HG03565 (cell line): ENCODE measurements around the gene GALR1.
"Not testable (repeated sequence)": the region's sequence is repeated elsewhere in the genome, so short reads cannot be mapped to it uniquely, and the experiment has no call there.

ENCODE experiments used
- ATAC-seq: cut with Tn5 transposase; IDR thresholded peaks from one replicate; pipeline ENCODE4 v1.9.1; 2021; ENCODE audit warnings: mild to moderate bottlenecking, moderate library complexity; ENCODE audit not compliant: unreplicated experiment

GALR1 gene

DNA sequence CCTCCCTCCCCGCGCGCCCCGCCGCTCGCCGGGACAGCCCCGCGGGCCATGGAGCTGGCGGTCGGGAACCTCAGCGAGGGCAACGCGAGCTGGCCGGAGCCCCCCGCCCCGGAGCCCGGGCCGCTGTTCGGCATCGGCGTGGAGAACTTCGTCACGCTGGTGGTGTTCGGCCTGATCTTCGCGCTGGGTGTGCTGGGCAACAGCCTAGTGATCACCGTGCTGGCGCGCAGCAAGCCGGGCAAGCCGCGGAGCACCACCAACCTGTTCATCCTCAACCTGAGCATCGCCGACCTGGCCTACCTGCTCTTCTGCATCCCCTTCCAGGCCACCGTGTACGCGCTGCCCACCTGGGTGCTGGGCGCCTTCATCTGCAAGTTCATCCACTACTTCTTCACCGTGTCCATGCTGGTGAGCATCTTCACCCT lies 865 bp downstream of the GALR1 start:
- ATAC-seq: no peak

DNA sequence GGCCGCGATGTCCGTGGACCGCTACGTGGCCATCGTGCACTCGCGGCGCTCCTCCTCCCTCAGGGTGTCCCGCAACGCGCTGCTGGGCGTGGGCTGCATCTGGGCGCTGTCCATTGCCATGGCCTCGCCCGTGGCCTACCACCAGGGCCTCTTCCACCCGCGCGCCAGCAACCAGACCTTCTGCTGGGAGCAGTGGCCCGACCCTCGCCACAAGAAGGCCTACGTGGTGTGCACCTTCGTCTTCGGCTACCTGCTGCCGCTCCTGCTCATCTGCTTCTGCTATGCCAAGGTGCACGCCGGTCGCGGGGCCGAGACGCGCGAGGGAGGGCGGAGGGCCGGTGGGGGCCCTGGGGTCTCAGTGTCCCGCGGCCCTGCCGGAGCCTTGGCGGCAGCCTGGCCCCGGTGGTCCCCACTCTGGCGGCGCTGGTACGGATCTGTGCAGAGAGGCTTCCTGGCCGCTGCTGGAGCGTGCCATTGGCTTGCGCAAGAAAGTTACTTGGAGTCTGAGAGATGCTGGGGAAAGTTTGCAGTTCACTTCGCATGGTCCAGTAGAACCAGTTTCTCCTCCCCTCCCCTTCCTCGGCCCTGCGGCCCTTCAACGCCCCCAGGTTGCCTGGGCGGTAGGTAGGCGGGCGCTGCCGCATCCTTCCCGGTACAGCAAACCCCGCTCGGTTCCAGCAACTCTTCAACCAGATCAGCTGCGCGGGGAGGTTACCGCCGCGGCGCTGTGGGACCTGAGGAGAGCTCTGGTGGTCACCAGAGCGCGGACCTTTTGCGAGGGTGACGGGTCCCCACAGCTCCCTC lies 1.5 kb downstream of the GALR1 start:
- ATAC-seq: no peak

DNA sequence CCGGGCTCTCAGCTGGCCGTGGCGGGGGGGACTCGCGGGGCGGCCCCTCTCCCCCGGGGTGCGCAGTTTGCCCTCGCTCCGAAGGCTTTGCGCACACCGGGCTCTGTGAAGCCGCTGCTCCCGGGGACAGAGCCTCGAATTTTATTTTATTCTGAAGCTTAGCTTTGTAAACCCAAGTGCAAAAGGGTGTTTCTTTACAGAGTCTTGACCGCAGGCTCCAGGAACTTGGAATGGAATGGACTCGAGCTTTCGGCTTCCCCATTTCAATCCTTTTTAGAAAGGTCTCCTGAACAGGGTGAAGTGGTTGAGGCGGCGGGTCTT lies 2.0 kb downstream of the GALR1 start:
- no peak for ATAC-seq

DNA sequence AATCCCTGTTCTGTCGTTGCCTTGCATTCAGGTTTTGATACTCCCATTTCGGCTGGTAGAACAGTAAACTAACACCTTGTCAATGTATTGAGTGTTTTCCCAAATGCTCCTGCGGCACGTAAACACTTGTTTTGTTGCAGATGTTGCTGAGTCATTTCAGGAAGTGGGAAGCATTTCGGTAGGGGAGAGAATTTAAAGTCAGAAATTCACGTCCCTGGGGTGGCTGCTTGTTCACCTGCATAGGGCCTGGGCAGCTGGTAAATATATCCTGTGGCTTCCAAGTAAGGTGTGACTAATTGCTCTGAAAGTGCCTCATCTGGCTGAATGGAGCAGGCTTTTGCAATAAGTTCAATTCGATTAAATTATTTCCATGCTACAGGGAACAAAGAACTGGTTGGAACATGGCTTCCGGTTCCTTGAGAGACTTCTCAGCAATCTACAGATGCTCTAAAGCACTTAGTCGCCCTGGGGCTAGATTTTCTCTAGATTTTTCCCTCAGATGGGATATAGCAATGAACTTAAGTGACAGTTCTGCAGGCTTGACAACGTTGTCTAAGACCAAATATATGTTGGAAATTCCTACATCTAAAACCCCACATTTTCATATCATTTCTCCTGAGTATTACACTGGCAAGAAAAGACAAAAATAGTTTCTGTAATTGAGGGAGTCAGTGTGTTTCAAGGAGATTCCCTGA lies 5.2 kb downstream of the GALR1 start:
- ATAC-seq: no peak

DNA sequence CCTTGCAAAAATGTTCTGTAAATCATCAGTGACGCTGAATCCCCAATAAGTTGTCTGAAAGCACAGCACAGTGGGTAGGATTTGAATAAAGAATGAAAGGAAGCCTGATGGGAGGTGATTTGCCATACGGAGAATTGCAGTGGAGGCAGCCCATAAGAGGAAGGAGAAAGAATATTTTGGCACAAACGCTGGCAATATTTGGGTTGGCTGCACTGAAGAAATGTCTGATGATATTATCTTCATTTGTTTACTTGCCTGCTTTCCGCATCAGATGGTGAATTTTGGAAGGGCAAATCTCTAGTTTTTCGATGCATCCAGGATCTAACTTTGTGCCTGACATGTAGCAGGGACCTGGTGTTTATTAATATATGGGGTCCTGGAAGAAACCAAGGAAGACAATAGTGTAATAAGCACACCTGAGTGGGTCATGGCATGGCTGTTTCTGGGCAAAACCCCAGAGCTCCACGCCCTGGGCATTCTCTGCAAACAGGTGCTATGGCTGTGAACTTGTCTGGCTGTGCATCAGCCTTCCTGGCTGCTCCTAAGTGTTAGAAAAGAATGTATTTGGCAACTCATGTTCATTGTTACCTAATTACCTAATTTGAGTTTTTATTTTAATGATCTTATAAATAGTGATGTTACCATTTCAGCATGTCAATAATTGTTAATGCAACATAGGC lies 5.9 kb downstream of the GALR1 start:
- no peak for ATAC-seq

DNA sequence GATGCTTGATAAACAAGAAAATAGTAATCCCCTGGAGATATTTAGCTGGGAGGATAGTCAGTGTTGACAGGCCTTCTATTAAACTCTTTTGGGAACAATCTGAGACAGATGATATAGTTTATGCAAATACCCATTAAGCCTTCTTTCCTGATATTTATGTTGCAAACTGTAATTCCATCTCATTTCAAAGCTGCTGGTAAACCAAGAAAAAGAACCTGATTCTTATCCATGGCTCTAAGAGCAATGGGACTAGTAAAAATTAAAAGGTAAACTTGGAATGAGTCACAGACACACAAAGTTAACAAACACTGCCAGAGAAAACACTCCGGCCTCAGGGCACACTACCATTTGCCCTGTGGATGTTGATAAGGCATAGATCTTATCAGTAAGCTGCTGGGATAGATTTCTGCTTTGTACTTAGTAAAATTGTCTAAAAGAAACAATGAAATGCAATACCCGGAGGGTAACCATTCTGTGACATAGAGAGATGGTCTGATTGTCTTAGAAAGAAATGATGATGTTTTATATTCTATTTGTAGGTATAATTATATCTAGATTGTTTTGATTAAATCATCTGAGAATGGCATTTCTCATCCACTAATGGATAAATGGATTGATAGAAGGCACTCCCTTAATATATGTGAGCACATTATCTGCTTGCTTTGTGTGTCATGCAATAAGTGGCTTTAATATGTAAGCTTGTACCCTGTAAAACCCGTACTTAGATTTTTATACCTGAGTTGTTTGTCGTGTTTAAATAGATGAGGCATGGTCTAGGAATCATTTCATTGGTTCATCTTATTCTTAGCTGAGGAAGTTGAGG lies 13.2 kb downstream of the GALR1 start:
- ATAC-seq: no peak

DNA sequence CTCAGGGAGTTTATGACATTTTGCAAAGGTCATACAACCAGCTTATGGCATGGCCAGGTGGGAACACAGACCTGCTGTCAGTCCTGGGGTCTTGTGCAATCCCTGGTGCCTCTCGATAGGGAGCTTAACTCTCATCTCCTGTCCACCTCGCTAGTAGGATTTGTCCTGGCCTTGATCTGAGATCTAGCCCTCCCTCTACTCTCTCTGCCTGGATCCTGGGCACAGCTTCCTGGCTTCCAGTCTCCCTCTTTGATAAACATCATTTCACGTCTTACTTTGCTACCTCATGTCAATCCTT lies 13.8 kb downstream of the GALR1 start:
- ATAC-seq: no peak

DNA sequence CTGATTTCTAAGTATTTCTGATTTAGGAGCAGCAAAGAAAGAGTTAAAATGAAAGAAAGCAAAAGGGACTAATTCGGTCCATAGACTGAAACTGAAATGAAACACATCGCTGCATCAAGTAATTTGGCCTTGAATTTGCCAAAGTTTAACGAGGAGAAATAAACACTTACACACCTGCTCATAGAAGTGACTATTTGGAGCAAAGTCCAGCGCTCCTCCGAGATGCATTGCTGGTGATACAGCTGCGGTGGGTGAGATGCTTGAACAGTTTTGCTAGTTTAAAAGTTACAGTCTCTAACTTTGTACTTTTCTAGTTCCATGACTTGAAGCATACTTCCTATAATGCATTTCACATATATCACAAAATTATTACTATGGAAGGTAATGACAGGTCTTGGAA lies 18.3 kb downstream of the GALR1 start:
- no peak for ATAC-seq

DNA sequence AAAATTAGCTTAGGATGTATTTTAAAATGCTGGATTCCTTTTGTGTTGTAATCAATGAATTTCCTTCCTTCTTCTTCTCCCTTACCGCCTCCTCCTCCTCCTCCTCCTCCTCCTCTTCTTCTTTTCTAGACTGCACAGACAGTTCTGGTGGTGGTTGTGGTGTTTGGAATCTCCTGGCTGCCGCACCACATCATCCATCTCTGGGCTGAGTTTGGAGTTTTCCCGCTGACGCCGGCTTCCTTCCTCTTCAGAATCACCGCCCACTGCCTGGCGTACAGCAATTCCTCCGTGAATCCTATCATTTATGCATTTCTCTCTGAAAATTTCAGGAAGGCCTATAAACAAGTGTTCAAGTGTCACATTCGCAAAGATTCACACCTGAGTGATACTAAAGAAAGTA lies 18.8 kb downstream of the GALR1 start:
- ATAC-seq: no peak

DNA sequence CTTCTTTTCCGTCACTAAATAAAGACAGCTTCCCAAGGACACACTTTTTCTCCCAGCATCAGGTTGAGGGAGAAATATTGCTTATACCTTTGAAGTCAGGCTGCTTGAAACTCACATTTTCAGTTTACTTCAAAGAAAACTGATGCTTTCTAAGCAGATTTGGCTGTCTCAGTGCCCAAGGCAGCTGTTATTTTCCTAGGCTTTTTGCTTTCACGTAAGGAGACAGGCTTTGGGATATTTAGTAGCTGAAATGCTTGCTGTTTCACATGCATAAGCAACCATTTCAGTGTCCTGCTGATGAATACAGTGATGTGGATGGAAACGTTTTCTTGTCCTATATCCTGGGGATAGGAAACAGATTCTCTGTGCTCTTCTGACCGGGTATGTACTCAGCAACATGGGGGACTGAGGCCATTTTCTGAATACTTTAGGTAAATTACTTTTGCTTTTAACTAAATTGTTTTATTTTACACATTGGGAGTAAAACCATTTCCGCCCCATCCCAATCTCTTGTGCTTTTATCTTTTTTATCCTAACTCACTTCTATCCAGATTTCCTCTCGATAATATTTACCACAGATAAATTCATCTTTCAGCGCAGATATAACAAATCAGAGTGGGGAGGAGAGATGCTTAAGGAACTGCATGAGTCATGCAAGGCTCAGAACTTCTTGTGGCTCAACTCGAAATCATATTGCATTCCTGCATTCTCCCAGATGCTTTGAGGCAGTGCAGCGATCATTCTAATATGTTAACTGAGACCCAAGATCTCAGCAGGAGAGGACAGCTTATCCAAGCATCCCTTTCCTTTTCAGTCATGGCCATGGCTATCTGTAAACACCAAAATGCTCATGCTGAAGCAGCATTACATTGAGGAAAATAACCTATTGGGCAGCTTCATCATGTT lies 22.2 kb downstream of the GALR1 start:
- no peak for ATAC-seq

DNA sequence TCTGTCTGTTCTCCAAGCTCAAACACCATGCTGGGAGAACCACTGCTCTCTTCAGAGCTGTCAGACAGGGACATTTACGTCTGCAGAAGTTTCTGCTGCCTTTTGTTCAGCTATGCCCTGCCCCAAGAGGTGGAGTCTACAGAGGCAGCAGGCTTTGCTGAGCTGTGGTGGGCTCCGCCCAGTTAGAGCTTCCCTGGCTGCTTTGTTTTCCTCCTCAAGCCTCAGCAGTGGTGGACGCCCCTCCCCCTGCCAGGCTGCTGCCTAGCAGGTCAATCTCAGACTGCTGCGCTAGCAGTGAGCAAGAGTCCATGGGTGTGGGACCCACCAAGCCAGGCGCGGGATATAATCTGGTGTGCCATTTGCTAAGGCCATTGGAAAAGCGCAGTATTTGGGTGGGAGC lies 41.2 kb downstream of the GALR1 start:
- not testable (repeated sequence) for ATAC-seq

DNA sequence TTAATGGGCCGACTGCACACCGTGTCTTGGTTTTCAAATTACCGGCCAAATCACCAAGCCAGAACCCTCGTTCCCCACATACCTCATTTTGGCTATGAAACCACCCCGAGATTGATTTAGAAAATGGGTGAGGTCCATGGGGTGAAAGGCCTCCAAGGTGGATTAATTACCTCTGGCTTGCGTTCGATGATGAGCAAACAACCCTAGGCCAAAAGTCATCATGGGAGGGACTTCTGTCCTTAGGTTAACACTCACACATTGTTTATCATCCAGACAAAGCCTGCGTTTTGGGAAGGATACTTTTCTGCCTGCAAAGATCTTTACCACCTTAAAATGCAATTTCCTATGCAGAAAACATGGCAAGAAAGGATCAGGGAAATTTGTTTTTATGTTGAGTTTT lies 48.5 kb downstream of the GALR1 start:
- no peak for ATAC-seq

DNA sequence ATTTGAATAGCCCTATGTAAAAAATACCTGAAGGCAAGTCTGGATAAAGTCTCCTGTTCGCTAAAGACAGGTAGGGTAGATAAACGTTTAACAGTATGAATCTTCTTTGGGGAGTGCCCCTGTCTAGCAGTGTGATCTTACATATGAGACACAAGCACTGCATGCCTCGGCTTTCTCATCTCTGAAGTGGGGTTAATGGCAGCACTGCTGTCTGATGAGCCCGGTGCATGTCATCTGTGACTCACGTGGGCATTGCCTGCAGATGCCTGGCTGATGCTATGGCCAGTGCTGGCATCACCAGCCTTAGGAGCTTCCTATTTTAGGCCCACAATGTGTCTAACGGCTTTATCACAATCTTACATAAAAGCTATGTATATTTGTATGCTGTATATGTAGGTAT lies 50.1 kb downstream of the GALR1 start:
- no peak for ATAC-seq

DNA sequence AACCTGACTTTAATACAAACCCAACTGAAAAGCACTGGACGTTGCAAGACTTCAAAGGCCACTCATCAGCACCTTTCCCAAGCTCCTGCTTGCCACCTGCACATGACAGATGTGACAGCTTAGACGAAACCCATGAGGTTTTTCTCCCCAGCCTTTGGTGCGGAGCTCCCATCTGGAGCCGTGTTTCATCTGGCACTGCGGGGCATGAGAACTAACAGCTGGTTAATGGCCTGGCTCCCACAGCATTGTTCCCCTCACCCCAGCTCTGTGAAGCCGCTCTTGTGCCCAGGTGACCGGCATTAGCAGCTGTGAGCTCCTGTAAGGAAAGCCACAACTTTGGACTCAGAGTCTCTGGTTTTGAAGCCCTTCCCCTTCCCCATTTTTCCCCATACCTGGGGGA lies 50.9 kb downstream of the GALR1 start:
- ATAC-seq: no peak

DNA sequence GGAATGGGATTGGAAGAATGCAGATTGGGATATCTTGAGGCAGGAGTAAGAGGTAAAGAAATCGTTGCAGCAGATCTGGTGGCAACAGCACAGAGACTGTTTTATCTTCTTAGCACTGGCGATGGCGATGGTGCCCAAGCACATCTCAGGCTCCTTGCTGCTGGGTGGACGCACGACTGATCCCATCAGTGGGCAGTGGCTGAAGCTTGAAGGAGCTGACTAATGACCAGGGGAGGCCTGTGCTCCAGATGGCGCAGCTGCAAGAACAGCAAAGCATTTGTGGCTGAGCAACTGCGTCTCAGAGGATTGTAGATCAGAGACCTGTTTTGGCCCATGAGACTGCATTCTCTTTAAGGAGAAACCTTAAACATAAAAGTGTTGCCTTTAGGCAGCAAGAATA lies 54.6 kb downstream of the GALR1 start:
- no peak for ATAC-seq

DNA sequence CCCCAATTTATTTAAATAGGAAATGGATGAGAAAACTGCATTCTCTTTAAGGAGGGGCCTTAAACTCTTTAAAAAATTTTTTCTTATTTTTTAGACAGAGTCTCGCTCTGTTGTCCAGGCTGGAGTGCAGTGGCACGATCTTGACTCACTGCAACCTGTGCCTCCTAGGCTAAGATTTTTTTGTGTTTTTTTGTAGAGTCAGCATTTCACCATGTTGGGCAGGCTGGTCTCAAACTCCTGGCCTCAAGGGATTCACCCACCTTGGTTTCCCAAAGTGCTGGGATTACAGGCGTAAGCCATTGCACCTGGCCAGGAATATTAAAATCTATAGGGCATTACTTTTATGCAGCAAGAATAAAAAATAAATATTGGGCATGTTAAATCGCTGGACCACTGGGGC lies 56.0 kb downstream of the GALR1 start:
- ATAC-seq: no peak

DNA sequence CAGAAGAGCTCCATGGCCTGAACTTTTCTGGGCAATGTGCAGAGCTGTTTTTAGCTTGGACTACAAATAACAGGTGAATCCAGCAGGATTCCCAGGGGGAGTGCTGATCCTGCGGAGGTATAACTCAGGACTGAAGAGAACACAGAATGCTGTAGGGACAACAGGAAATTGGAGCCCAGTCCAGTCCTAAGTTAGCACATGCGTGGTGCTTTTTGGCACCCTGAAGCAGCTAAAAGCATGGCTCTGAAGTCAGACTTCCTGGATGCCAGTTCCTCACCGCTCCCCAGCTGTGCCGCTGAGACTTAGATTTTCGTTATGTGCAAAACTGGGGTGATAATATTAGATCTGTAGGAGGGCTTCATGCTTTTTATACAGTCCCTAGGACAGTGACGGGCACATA lies 58.6 kb downstream of the GALR1 start:
- no peak for ATAC-seq

DNA sequence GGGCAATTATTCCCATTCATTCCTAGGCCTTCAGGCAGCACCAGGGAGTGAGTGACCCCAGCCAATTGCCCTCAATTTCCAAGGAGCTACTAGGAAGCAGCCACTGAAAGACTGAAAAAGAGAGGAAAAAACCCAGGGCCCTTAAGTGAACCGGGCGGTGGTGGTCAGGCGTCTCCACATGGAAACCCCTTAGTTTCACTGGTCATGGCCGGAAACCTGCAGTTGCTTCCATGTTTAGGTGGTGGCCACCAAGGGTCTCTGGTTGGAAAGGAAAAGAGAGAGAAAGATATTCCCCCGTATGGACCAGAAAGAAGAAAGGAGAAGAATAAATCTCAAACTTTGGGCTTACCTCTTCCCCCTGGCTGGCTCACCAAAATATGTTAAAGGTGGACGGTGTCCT lies 64.9 kb downstream of the GALR1 start:
- ATAC-seq: no peak

DNA sequence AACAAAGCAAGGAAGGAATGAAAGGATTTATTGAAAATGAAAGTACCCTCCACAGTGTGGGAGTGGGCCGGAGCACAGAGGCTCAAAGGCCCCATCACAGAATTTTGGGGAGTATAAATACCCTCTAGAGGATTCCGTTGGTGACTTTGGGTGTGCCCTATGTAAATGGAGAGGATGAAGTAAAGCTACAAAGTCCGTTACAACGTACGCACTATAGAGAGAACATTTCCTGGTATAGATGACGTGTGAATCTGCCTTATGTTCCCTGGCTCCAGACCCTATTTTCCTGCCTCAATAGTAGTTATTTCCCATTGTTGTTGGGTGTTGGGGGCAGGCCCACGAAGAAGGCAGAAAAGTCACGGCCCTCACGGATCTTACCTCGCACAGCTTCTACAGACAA lies 65.3 kb downstream of the GALR1 start:
- no peak for ATAC-seq

DNA sequence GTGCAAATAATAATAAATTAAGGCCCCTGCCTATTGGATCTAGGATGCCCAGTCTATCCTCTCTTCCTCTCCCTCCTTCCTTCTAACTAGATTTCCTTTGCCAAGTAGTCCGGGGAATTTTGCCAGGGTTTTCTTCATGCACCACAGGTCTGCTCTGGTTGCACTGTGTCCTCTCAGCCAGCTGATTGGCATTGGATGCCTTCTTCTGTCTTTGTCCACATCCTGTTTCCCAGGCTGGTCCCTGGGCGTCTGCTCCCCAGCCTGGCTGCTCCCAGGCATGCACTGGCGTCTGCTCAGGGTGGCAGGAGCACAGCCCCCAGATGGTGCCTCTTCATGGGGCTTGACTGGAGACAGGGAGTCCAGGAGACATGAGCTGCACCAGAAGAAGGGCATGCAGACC lies 66.4 kb downstream of the GALR1 start:
- no peak for ATAC-seq

DNA sequence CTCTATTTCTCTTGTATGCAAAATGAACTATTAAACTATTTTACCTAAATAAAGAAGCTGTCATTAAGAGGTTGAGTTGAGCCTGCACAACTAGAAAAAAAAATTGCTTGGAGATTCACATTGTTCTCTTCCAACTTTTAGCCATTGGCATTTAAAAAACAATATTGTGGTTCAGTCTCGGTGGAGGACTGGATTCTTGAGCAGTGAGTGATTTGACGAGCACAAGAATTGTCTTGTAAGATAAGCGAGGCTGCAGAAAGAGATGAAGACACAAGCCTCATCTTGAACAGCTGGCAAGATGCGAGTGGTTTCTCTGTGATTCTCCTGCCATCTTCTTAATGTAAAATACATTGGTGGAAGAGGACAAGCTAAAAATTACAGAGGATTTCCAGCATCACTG lies 67.0 kb downstream of the GALR1 start:
- ATAC-seq: no peak
